Keratinocyte (primary cell): Measurements from ENCODE around the gene TOP3B. TPM values are rescaled to one million over a fixed set of nuclear protein-coding genes. Genes with fewer than 3 reads are reported as not detected.

Experiments
- DNase-seq: peaks from one replicate; pipeline ENCODE4 v3.0.0-alpha.2; 2011; ENCODE audit warnings: low read depth, missing footprints, low spot score
- FAIRE-seq: peaks from 2 replicates; lab custom pipeline; 2011; peaks lifted over from hg19 to GRCh38; lab: Jason Lieb, UNC
- H2AFZ ChIP-seq: 2 replicates; pipeline ENCODE4 v1.6.0; 2012; ENCODE audit warnings: low read length, control low read depth, inconsistent platforms; ENCODE audit not compliant: control insufficient read depth
- H3K27ac ChIP-seq: 2 replicates; pipeline ENCODE4 v1.5.1; 2011; ENCODE audit warnings: low read length; ENCODE audit not compliant: control insufficient read depth, insufficient read depth
- H3K27me3 ChIP-seq: 3 replicates; pipeline ENCODE4 v1.6.0; 2011; ENCODE audit warnings: low read length; ENCODE audit not compliant: control insufficient read depth, insufficient read depth; ENCODE audit errors: extremely low read depth
- H3K36me3 ChIP-seq, 2 experiments: 2 replicates in 1 of 2; 3 replicates in 1 of 2; pipeline ENCODE4 v1.5.1; 2011; ENCODE audit warnings: low read length in 2 of 2, mild to moderate bottlenecking in 1 of 2; ENCODE audit not compliant: control insufficient read depth in 2 of 2, insufficient read depth in 2 of 2; ENCODE audit errors: extremely low read depth in 1 of 2
- H3K4me1 ChIP-seq: 3 replicates; pipeline ENCODE4 v1.5.1; 2011; ENCODE audit warnings: low read length; ENCODE audit not compliant: control insufficient read depth, insufficient read depth; ENCODE audit errors: extremely low read depth
- H3K4me2 ChIP-seq: 3 replicates; pipeline ENCODE4 v1.6.0; 2011; ENCODE audit warnings: low read depth, low read length; ENCODE audit not compliant: control insufficient read depth, insufficient read depth; ENCODE audit errors: extremely low read depth
- H3K4me3 ChIP-seq, 3 experiments: fragments of 200-600 bp in 1 of 3; sonication (generic) in 1 of 3; 2 replicates in 2 of 3; 3 replicates in 1 of 3; pipeline ENCODE4 v1.5.1; 2011 to 2016; ENCODE audit warnings: low read length in 3 of 3, mild to moderate bottlenecking in 3 of 3, control low read depth in 2 of 3, inconsistent platforms in 1 of 3, low read depth in 1 of 3, mixed read lengths in 1 of 3, mixed run types in 1 of 3, moderate library complexity in 1 of 3; ENCODE audit not compliant: control insufficient read depth in 2 of 3, insufficient read depth in 2 of 3; ENCODE audit errors: extremely low read depth in 1 of 3
- H3K79me2 ChIP-seq: 2 replicates; pipeline ENCODE4 v1.6.0; 2012; ENCODE audit warnings: low read length; ENCODE audit not compliant: control insufficient read depth, insufficient read depth
- H3K9ac ChIP-seq: 3 replicates; pipeline ENCODE4 v1.6.0; 2011; ENCODE audit warnings: low read length; ENCODE audit not compliant: control insufficient read depth, insufficient read depth; ENCODE audit errors: extremely low read depth
- H3K9me1 ChIP-seq: 3 replicates; pipeline ENCODE4 v1.6.0; 2011; ENCODE audit warnings: low read length; ENCODE audit not compliant: control insufficient read depth, insufficient read depth; ENCODE audit errors: extremely low read depth
- H3K9me3 ChIP-seq: 2 replicates; pipeline ENCODE4 v1.5.1; 2012; ENCODE audit warnings: low read depth, low read length; ENCODE audit not compliant: control insufficient read depth
- H4K20me1 ChIP-seq: 3 replicates; pipeline ENCODE4 v1.6.0; 2011; ENCODE audit warnings: low read length; ENCODE audit not compliant: control insufficient read depth, insufficient read depth; ENCODE audit errors: extremely low read depth
- EZH2 ChIP-seq: IDR thresholded peaks from one replicate; pipeline ENCODE4 v1.6.1; 2012; ENCODE audit warnings: inconsistent platforms, mild to moderate bottlenecking, low read length, moderate library complexity
- dilution Hi-C: fragments of 300-500 bp; cut with MboI; formaldehyde crosslinking; loops from one replicate; pipeline ENCODE4 v1.7.0; 2020; ENCODE audit warnings: low sequenced_read_pairs; ENCODE audit not compliant: extremely low pct_ligation_motif_present
- polyA plus RNA-seq, 5 experiments: library from polyadenylated mRNA; depleted of rRNA in 3 of 5; stranded (reverse) in 3 of 5; stranded (forward) in 1 of 5; unstranded in 1 of 5; fragments of >200 nt; gene quantifications; 1 replicate in 1 of 5; 2 replicates in 3 of 5; 3 replicates in 1 of 5; pipeline versions ENCODE4 v1.2.1 to v1.2.3, GENCODE V29; 2011 to 2012; ENCODE audit warnings: missing spikeins in 2 of 5, low read depth in 1 of 5, low replicate concordance in 1 of 5
- TF ChIP-seq, protein P1 (sequence below), 3 experiments: IDR thresholded peaks in 1 of 3; conservative IDR thresholded peaks in 1 of 3; optimal IDR thresholded peaks in 1 of 3; 2 replicates in 2 of 3; 3 replicates in 1 of 3; pipeline versions ENCODE3 to v1.5.1; 2011; ENCODE audit warnings: low read length in 3 of 3, mild to moderate bottlenecking in 3 of 3, moderate library complexity in 2 of 3, control low read depth in 1 of 3, inconsistent platforms in 1 of 3; ENCODE audit not compliant: insufficient read depth in 2 of 3; ENCODE audit errors: extremely low read depth in 1 of 3

The TOP3B gene
- polyA plus RNA-seq, 1 donor (not counting 4 experiments of a cell fraction or from before 2014, with no cell fraction given), result 13.8 TPM

DNA sequence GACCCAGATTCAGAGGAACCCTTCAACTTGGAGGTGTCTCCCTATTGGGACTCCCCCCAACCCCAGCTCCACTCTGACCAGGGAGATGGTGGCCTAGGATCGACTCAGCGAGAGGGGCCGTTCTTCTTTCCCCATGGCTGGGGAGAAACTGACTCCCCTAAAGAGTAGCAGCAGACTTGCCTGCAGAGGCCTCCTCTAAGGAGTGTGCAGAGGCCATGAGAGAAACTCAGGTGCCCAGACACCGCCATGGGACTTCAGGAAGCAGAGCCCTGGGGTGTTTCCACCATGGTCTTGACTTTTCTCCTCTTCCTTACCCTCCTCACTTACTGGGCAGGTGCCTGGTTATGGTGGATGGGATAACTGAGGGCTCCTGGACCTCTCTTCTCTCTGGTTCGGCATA lies 2.6 kb upstream of the TOP3B start:
- Histone ChIP-seq H3K79me2 (peaks cover 22% of the 10 kb centered on the region), H3K27ac (no peak overlapping the region), H3K36me3 (no peaks in the 10 kb centered on the region), H2AFZ (no peak overlapping the region), H3K9me1 (no peaks in the 10 kb centered on the region), H3K9ac (no peak overlapping the region), H4K20me1 (no peaks in the 10 kb centered on the region), H3K4me1 (peaks cover 9% of the 10 kb centered on the region), H3K27me3 (peaks cover 3% of the 10 kb centered on the region), H3K9me3 (no peaks in the 10 kb centered on the region), H3K4me2 (no peak overlapping the region), H3K4me3 (no peak overlapping the region)
- dilution Hi-C loops, result no loop called here
- no peak for TF ChIP-seq EZH2
- TF ChIP-seq, protein P1, sequence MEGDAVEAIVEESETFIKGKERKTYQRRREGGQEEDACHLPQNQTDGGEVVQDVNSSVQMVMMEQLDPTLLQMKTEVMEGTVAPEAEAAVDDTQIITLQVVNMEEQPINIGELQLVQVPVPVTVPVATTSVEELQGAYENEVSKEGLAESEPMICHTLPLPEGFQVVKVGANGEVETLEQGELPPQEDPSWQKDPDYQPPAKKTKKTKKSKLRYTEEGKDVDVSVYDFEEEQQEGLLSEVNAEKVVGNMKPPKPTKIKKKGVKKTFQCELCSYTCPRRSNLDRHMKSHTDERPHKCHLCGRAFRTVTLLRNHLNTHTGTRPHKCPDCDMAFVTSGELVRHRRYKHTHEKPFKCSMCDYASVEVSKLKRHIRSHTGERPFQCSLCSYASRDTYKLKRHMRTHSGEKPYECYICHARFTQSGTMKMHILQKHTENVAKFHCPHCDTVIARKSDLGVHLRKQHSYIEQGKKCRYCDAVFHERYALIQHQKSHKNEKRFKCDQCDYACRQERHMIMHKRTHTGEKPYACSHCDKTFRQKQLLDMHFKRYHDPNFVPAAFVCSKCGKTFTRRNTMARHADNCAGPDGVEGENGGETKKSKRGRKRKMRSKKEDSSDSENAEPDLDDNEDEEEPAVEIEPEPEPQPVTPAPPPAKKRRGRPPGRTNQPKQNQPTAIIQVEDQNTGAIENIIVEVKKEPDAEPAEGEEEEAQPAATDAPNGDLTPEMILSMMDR (optimal IDR thresholded peaks at IDR 0.05 in 1 of 3, IDR thresholded peaks at IDR 0.05 in 1 of 3, conservative IDR thresholded peaks at IDR 0.05 in 1 of 3; ENCODE audit: extremely low read depth in 1 of 3, insufficient read depth in 2 of 3, low read length in 3 of 3), result no peak
- DNase-seq (no peak), FAIRE-seq (no peak)

DNA sequence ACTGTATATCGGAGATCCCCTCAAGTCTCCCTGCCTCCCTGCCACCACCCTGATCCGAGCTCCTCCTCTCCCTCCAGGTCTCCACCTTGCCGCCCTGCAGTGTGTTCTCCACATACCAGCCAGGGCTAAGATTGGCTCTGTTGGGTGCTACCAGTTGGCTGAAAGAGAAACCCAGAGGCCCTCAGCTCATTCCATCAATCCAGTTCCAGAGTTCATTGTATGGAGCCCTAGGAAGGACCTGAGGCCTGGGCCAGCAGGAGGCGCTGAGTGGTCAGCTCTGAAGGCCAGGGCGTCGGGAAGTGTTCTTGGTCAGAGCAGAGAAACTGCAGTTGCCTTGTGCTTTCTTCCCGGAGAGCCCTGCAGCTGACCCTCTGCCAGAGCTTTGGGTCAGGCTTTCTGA lies 2.2 kb upstream of the TOP3B start:
- no peaks in the 10 kb centered on the region for H4K20me1 ChIP-seq
- H3K4me2 ChIP-seq, result no peak overlapping the region
- no peak overlapping the region for H3K4me3 ChIP-seq
- H3K27me3 ChIP-seq, result peaks cover 3% of the 10 kb centered on the region
- TF ChIP-seq EZH2, result no peak
- TF ChIP-seq, protein P1 (optimal IDR thresholded peaks at IDR 0.05 in 1 of 3, IDR thresholded peaks at IDR 0.05 in 1 of 3, conservative IDR thresholded peaks at IDR 0.05 in 1 of 3; ENCODE audit: extremely low read depth in 1 of 3, insufficient read depth in 2 of 3, low read length in 3 of 3), result peak; percentile 44 to 74 (median 60)
- H3K27ac ChIP-seq, result no peak overlapping the region
- H3K36me3 ChIP-seq, result no peaks in the 10 kb centered on the region
- H3K9ac ChIP-seq, result no peak overlapping the region
- H3K9me1 ChIP-seq, result no peaks in the 10 kb centered on the region
- no peaks in the 10 kb centered on the region for H3K9me3 ChIP-seq
- H3K79me2 ChIP-seq, result peaks cover 24% of the 10 kb centered on the region
- H2AFZ ChIP-seq, result no peak overlapping the region
- peaks cover 9% of the 10 kb centered on the region for H3K4me1 ChIP-seq
- FAIRE-seq, result no peak
- DNase-seq, result no peak
- dilution Hi-C loops, result no loop called here
